GM18519 (cell line): ENCODE data around the gene LCA5L.

ENCODE experiments used
- ATAC-seq: cut with Tn5 transposase; IDR thresholded peaks from one replicate; pipeline ENCODE4 v1.9.1; 2021; ENCODE audit warnings: mild to moderate bottlenecking, moderate library complexity; ENCODE audit not compliant: unreplicated experiment, low FRiP score

LCA5L gene

DNA sequence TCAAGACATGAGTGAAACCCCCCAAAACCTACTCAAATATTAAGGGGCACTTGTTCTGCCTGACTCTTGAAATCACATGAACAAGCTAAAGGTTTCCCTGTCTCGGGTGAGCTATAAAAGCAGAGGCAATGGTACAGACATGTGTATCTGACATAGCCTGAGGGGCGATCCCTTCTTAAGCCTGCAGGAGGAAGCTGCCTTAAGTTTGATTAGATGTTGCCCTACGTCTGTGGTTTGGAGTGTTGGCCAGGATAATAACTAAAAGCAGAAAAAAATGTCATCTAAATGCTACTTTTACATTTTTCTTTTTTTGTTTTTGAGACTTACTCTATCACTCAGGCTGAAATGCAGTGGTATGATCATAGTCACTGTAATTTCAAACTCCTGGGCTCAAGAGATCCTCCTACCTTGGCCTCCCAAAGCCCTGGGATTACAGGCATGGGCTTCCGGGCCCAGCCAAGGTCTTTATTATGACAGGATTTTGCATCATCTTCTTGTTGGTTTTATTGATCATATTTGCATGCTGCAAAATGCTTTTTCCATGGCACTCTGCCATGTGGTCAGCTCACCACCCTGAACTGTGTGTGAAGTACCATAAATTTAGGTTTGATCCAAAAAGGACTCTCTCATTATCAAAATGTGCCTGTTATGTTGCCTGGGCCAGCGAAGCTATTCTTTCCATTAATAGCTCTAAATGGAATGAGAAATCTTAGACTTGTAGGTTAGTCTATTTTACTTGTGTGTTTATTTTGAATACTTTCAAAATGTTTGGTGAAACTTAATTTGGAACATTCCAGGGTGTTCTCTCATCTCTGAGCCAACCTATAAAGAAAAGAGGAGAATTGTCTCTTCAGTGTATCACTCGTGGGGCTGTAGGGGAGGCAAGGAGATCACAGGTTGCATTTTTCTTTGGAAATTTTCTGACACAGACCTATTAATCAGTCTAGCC lies 81.7 kb downstream of the LCA5L start:
- ATAC-seq: no peak

DNA sequence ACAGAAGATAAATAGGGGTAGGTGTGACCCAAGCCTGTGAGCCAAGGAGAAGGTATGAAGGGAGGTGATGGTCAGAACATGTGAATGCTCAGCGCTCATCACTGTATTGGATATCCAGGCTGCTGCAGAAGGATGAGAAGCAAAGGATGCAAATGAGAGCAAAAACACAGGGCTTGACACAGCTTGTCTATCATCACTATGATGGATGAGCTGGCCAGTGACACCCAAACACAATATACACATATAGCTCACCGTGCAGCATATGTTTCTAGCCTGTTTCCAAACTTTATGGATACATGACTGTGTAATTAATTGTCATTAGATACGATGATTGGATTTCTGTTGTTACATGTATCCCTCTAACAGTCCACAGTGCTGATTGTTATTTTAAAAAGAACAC lies 82.8 kb downstream of the LCA5L start:
- ATAC-seq: no peak

DNA sequence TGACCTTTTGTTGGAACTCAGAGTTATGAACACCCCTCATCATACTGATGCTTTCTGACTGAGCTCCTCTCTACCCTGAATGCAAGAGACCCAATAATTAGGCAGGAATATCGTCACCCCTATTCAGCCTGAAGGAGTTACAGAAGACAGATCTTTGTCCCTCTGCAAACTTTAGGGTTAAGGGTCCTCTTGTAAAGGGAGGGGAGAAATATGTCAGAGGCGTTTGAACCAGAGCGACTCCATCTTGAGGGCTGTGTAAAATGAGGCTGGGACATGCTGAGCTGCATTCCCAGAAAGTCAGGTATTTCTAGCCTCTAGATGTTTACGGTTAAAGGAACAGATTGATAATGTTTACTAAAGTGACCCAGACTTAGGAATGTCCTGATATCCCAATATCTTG lies 86.2 kb downstream of the LCA5L start:
- no peak for ATAC-seq
